ENCODE data around the gene LRRIQ4.

LRRIQ4 gene

GRCh38 chr3:169792359-169792758 lies 20.3 kb upstream of the LRRIQ4 start:
- Histone ChIP-seq H3K27me3 (ENCODE audit: insufficient read depth, low read length) (no peaks in the 10 kb centered on the region), H3K79me2 (ENCODE audit: insufficient read depth, low read length) (no peaks in the 10 kb centered on the region), H3K9me3 (ENCODE audit: low read length) (no peaks in the 10 kb centered on the region), H3K4me2 (ENCODE audit: low read length) (no peak overlapping the region), H4K20me1 (ENCODE audit: insufficient read depth, low read length) (no peaks in the 10 kb centered on the region), H3K4me3 (ENCODE audit: low read depth, low read length, poor library complexity, severe bottlenecking) (no peak overlapping the region), H3K9ac (ENCODE audit: low read length) (no peak overlapping the region), H3K36me3 (ENCODE audit: insufficient read depth, low read length) (peaks cover 35% of the 10 kb centered on the region), H3F3A (ENCODE audit: insufficient read depth, low read length) (no peaks in the 10 kb centered on the region), H2AFZ (ENCODE audit: low read length) (no peak overlapping the region), H3K4me1 (ENCODE audit: insufficient read depth, low read length, severe bottlenecking) (no peaks in the 10 kb centered on the region), H3K9me2 (ENCODE audit: low read depth, low read length) (no peaks in the 10 kb centered on the region), H3K27ac (ENCODE audit: low read depth, low read length, poor library complexity, severe bottlenecking) (no peak overlapping the region)
- TF ChIP-seq, protein P1, sequence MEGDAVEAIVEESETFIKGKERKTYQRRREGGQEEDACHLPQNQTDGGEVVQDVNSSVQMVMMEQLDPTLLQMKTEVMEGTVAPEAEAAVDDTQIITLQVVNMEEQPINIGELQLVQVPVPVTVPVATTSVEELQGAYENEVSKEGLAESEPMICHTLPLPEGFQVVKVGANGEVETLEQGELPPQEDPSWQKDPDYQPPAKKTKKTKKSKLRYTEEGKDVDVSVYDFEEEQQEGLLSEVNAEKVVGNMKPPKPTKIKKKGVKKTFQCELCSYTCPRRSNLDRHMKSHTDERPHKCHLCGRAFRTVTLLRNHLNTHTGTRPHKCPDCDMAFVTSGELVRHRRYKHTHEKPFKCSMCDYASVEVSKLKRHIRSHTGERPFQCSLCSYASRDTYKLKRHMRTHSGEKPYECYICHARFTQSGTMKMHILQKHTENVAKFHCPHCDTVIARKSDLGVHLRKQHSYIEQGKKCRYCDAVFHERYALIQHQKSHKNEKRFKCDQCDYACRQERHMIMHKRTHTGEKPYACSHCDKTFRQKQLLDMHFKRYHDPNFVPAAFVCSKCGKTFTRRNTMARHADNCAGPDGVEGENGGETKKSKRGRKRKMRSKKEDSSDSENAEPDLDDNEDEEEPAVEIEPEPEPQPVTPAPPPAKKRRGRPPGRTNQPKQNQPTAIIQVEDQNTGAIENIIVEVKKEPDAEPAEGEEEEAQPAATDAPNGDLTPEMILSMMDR (IDR thresholded peaks at IDR 0.05; ENCODE audit: low read length), result no peak
- TF ChIP-seq EZH2 (IDR thresholded peaks at IDR 0.05; ENCODE audit: borderline replicate concordance, low read length), result no peak

DNA sequence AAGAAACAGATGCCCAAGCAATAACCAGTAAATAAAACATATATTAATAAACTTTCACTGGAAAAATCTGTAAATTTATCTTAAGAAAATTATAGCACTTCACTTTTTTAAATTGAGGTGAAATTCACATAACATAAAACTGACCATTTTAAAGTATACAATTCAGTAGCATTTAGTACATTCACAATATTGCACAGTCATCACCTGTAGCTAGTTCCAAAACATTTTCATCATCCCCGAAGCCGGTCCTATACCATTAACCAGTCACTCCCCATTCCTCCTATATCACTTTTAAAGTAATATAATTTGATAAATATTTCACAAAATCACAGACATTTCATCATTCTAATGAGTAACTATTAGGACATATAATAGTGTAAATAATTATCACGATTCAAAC lies 8.0 kb upstream of the LRRIQ4 start:
- no peaks in the 10 kb centered on the region for H3K27me3 ChIP-seq (ENCODE audit: insufficient read depth, low read length)
- no peaks in the 10 kb centered on the region for H3K4me1 ChIP-seq (ENCODE audit: insufficient read depth, low read length, severe bottlenecking)
- no peaks in the 10 kb centered on the region for H3K79me2 ChIP-seq (ENCODE audit: insufficient read depth, low read length)
- H3K9me2 ChIP-seq (ENCODE audit: low read depth, low read length), result no peaks in the 10 kb centered on the region
- H3K27ac ChIP-seq (ENCODE audit: low read depth, low read length, poor library complexity, severe bottlenecking), result no peak overlapping the region
- TF ChIP-seq, protein P1 (IDR thresholded peaks at IDR 0.05; ENCODE audit: low read length), result no peak
- TF ChIP-seq EZH2 (IDR thresholded peaks at IDR 0.05; ENCODE audit: borderline replicate concordance, low read length), result no peak
- H2AFZ ChIP-seq (ENCODE audit: low read length), result no peak overlapping the region
- no peak overlapping the region for H3K9ac ChIP-seq (ENCODE audit: low read length)
- H4K20me1 ChIP-seq (ENCODE audit: insufficient read depth, low read length), result no peaks in the 10 kb centered on the region
- H3K4me2 ChIP-seq (ENCODE audit: low read length), result no peak overlapping the region
- H3K4me3 ChIP-seq (ENCODE audit: low read depth, low read length, poor library complexity, severe bottlenecking), result no peak overlapping the region
- H3K9me3 ChIP-seq (ENCODE audit: low read length), result no peaks in the 10 kb centered on the region
- H3K36me3 ChIP-seq (ENCODE audit: insufficient read depth, low read length), result no peaks in the 10 kb centered on the region
- no peaks in the 10 kb centered on the region; the same call in 1 of the 2 replicates for H3F3A ChIP-seq (ENCODE audit: insufficient read depth, low read length)

GRCh38 chr3:169809230-169809795 lies 3.4 kb upstream of the LRRIQ4 start:
- Histone ChIP-seq H3K27ac (ENCODE audit: low read depth, low read length, poor library complexity, severe bottlenecking) (no peak overlapping the region), H3K4me3 (ENCODE audit: low read depth, low read length, poor library complexity, severe bottlenecking) (no peak overlapping the region), H3K4me2 (ENCODE audit: low read length) (no peak overlapping the region), H2AFZ (ENCODE audit: low read length) (no peak overlapping the region), H3K4me1 (ENCODE audit: insufficient read depth, low read length, severe bottlenecking) (peaks cover 34% of the 10 kb centered on the region), H3K27me3 (ENCODE audit: insufficient read depth, low read length) (no peaks in the 10 kb centered on the region; the same call in 1 of the 2 replicates), H3K9ac (ENCODE audit: low read length) (no peak overlapping the region), H3K36me3 (ENCODE audit: insufficient read depth, low read length) (no peaks in the 10 kb centered on the region), H3F3A (ENCODE audit: insufficient read depth, low read length) (0 out of 2 replicates have a peak, but pooled peaks cover 6% of the 10 kb centered on the region), H3K9me3 (ENCODE audit: low read length) (no peaks in the 10 kb centered on the region), H3K79me2 (ENCODE audit: insufficient read depth, low read length) (no peaks in the 10 kb centered on the region), H3K9me2 (ENCODE audit: low read depth, low read length) (no peaks in the 10 kb centered on the region), H4K20me1 (ENCODE audit: insufficient read depth, low read length) (no peaks in the 10 kb centered on the region)
- TF ChIP-seq, protein P1 (IDR thresholded peaks at IDR 0.05; ENCODE audit: low read length), result no peak
- no peak for TF ChIP-seq EZH2 (IDR thresholded peaks at IDR 0.05; ENCODE audit: borderline replicate concordance, low read length)

All from OCI-LY1 (cell line).